Measurements from ENCODE around the gene PLCL1.

- TF ChIP-seq TAF1 (IDR thresholded peaks at IDR 0.05; ENCODE audit: borderline replicate concordance, insufficient read depth, low read length) (no peak), POLR2AphosphoS5 (IDR thresholded peaks at IDR 0.05; ENCODE audit: low read depth, low read length) (no peak)
Measured at GRCh38 chr2:198055716-198056115, 251.3 kb downstream of the PLCL1 start.

Data from PFSK-1 (cell line).